GM18505 (cell line): ENCODE measurements around the gene PSMD11.
"Not testable (repeated sequence)": the region's sequence is repeated elsewhere in the genome, so short reads cannot be mapped to it uniquely, and the experiment has no call there.

Experiments used
- ATAC-seq: cut with Tn5 transposase; IDR thresholded peaks from one replicate; pipeline ENCODE4 v1.9.1; 2021; ENCODE audit not compliant: unreplicated experiment
- POLR2A ChIP-seq: IDR thresholded peaks from 4 replicates; pipeline ENCODE4 v1.6.1; 2011; ENCODE audit warnings: borderline replicate concordance; ENCODE audit not compliant: insufficient read depth, insufficient read length; ENCODE audit errors: extremely low read depth

PSMD11 gene

GRCh38 chr17:32519228-32520103, 75.2 kb downstream of the PSMD11 start:
- ATAC-seq = no peak
- TF ChIP-seq POLR2A = no peak

GRCh38 chr17:32520104-32520701, 75.9 kb downstream of the PSMD11 start:
- no peak for ATAC-seq
- TF ChIP-seq POLR2A = peak; percentile 44

- TF ChIP-seq POLR2A = no peak
- ATAC-seq = no peak
Observed at GRCh38 chr17:32520737-32521404, 76.6 kb downstream of the PSMD11 start.

DNA sequence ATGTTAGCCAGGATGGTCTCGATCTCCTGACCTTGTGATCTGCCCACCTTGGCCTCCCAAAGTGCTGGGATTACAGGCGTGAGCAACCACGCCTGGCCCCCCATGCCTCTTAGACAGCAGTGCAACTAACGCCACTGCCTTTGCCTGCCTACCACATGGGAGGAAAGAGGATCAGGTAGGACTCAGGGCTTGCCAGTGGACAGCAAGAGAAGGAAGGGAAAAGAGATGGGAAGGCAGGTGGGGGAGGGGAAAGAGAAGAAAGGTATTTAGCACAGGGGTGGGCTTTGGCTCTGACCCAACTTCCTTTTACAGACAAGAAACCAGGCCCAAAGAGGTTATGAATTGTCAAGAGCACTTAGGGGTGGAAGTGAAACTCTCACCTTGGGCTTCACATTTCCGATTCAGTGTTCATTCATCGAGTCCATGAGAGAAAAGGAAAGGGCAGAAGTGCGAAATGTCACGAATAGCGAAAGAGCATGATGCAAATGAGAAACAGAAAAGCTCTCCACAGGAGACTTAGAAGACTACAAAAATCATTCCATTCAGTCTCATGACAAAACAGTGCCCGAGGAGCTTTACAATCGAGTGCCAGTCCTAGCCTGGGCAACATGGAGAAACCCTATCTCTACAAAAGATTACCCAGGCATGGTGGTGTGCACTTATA, 78.8 kb downstream of the PSMD11 start:
- peak; percentile 45 for ATAC-seq
- peak; percentile 60 for TF ChIP-seq POLR2A

DNA sequence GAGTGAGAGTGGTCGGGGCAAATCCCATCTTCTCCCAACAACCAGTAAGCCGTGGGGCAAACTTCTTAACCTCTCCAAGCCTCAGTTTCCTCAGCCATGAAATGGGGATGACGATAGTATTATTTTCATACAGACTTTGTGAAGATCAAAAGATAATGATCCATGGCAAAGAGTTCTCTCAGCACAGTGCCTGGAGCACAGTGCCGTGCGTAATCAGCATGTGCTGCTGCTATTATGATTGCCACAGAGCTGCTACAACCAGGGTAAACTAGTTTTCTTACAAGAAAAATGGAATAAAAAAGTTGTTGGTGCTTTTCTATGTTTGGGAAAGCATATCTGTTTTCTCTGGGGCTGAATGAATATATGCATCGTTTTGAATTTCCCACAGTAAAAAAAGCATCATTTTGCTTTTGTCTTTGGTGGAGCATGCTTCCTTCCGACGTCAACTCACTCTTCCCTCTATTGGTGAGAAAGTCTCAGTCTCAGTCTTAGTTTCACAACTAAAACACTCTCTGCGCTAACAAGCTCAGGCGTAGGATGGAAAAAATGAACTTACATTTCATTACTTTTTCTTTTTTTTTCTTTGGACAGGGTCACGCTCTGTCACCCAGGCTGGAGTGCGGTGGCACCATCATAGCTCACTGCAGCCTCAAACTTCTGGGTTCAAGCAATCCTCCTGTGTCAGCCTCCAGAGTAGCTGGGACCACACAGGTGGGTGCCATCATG, 79.7 kb downstream of the PSMD11 start:
- TF ChIP-seq POLR2A = no peak
- no peak for ATAC-seq

DNA sequence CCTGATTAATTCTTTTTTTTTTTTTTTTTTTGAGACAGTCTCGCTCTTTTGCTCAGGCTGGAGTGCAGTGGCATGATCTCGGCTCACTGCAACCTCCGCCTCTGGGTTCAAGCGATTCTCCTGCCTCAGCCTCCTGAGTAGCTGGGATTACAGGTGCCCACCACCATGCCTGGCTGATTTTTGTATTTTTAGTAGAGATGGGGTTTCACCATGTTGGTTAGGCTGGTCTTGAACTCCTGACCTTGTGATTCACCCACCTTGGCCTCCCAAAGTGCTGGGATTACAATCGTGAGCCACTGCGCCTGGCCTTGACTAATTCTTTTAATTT, 80.2 kb downstream of the PSMD11 start:
- ATAC-seq = not testable (repeated sequence)

DNA sequence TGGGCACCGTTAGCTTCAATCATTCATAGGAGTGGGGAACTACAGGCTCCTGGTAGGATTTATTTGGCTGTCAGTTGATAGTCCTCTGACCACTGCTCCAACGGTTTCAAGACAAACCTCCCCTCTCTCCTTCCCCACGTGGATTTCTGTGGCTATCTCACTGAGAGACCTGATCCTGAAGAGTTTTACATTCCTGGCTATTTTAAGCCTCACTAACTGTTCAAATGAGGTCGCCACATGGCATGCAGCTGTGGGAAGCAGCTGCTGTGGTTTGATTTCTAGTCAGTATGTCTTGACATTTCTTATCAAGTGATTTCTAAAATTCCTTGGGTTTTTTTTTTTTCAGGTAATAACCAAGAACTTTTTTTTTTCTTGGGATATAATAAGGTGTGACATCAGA, 80.8 kb downstream of the PSMD11 start:
- no peak for ATAC-seq
- no peak for TF ChIP-seq POLR2A

GRCh38 chr17:32527146-32527545, 82.8 kb downstream of the PSMD11 start:
- ATAC-seq = no peak

DNA sequence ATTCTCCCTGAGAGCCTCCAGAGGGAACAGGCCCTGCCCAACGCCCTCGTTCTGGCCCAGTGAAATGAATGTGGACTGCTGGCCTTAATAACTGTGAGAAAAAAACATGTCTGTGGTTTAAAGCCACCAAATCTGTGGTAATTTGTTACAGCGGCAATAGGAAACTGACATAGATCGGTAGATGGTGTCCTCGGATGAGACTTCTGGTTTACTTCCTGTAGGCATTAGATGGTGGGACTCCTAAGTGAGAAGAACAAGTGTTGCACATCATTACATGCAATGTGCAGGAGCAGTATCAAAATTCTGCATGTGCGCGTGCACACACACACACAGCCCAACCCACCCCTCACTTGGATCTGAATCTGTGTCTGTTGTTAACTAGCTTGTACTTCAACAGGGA, 84.5 kb downstream of the PSMD11 start:
- ATAC-seq = no peak
- TF ChIP-seq POLR2A = no peak

More at GRCh38 chr17:32527146-32527545, 82.8 kb downstream of the PSMD11 start:
- TF ChIP-seq POLR2A = no peak

DNA sequence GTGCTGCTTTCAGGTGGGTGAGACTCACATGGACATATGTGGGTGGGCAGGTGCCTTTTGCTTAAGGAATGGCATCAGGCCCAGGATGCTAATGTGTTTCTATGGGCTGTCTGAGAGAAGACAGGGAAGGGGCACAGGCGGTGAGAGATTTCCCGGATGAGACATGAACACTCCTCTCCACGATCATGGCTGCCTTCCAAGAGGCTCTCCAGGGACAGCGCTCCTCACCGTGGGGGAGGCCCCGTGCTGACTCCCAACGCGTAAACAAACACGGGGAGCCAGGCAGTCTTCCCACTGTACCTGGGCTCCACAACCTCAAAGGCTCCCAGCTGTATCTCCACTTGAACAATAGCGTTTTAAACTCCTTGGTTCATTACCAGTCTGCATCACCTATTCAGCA, 85.3 kb downstream of the PSMD11 start:
- no peak for TF ChIP-seq POLR2A
- no peak for ATAC-seq
